MCF 10A (cell line): Measurements from ENCODE around the gene EIPR1. TPM values are rescaled to one million over a fixed set of nuclear protein-coding genes. Genes with fewer than 3 reads are reported as not detected.

Source experiments
- BruUV-seq: library from RNA; stranded (reverse); fragments of 400-500 nt; replicated peaks from 2 replicates; lab custom pipeline; 2021; lab: Mats Ljungman, UMichigan
- CTCF ChIA-PET: fragments of 300-600 bp; sonication (Branson Sonifier 250); formaldehyde crosslinking; extraction: SDS; loops from one replicate; lab custom pipeline; 2021; ENCODE audit warnings: antibody characterized with exemption, inconsistent platforms; lab: Yijun Ruan, JAX
- POLR2A ChIA-PET: fragments of 300-600, 350-650 bp; sonication (Branson Sonifier 250); formaldehyde crosslinking; extraction: SDS; loops from one replicate; lab custom pipeline; 2020; ENCODE audit warnings: antibody characterized with exemption, inconsistent platforms; lab: Yijun Ruan, JAX
- DNase-seq: peaks from one replicate; pipeline ENCODE4 v3.0.0-alpha.2; 2018; ENCODE audit not compliant: unreplicated experiment
- H3K27ac Mint-ChIP-seq: one replicate; pipeline ENCODE4 v1.8.0; 2022; ENCODE audit warnings: mild to moderate bottlenecking, low read depth, mixed read lengths; ENCODE audit not compliant: unreplicated experiment
- H3K27me3 Mint-ChIP-seq: one replicate; pipeline ENCODE4 v1.8.0; 2022; ENCODE audit warnings: mixed read lengths; ENCODE audit not compliant: insufficient read depth, unreplicated experiment
- H3K36me3 Mint-ChIP-seq: one replicate; pipeline ENCODE4 v1.8.0; 2022; ENCODE audit warnings: mild to moderate bottlenecking, moderate library complexity, mixed read lengths; ENCODE audit not compliant: insufficient read depth, unreplicated experiment
- H3K4me1 Mint-ChIP-seq: one replicate; pipeline ENCODE4 v1.8.0; 2022; ENCODE audit warnings: mixed read lengths; ENCODE audit not compliant: insufficient read depth, unreplicated experiment
- H3K4me3 Mint-ChIP-seq: one replicate; pipeline ENCODE4 v1.8.0; 2022; ENCODE audit warnings: mild to moderate bottlenecking, moderate library complexity, mixed read lengths; ENCODE audit not compliant: unreplicated experiment
- H3K9me3 Mint-ChIP-seq: one replicate; pipeline ENCODE4 v1.8.0; 2022; ENCODE audit warnings: mixed read lengths; ENCODE audit not compliant: unreplicated experiment
- intact Hi-C: fragments of 100-400 bp; cut with micrococcal nuclease; formaldehyde crosslinking; loops from 2 replicates; pipeline ENCODE4 v1.14.1; 2022
- total RNA-seq: library from RNA; stranded (reverse); gene quantifications from 2 replicates; pipeline ENCODE4 v1.2.3, GENCODE V29; 2022
- TF ChIP-seq, protein P1 (sequence below): fragments of 200-600 bp; IDR thresholded peaks from one replicate; pipeline ENCODE4 v1.8.0; 2022; ENCODE audit warnings: antibody characterized with exemption, mild to moderate bottlenecking; ENCODE audit not compliant: unreplicated experiment

The EIPR1 gene
- total RNA-seq, 1 experiment from 2014 or later, result 49.0 TPM

DNA sequence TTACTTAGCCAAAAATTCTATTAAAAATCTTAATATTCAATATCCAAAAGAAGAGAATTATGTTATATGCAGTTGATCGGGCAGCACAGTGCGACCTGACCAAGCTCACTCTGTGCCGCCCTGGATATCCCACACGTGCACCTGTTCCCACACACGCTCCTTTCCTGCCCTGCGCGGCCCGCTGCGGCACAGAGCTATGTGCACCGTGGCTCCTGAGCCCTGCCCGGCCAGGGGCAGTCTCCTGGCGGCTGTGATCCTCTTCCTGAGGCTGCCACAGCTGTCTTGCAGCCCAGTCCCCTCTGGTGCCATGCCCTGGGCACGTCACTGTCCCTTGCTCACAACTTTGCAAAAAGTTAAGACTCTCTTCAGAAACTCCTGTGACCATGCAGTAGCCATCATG, 31.2 kb upstream of the EIPR1 start:
- TF ChIP-seq, protein P1, sequence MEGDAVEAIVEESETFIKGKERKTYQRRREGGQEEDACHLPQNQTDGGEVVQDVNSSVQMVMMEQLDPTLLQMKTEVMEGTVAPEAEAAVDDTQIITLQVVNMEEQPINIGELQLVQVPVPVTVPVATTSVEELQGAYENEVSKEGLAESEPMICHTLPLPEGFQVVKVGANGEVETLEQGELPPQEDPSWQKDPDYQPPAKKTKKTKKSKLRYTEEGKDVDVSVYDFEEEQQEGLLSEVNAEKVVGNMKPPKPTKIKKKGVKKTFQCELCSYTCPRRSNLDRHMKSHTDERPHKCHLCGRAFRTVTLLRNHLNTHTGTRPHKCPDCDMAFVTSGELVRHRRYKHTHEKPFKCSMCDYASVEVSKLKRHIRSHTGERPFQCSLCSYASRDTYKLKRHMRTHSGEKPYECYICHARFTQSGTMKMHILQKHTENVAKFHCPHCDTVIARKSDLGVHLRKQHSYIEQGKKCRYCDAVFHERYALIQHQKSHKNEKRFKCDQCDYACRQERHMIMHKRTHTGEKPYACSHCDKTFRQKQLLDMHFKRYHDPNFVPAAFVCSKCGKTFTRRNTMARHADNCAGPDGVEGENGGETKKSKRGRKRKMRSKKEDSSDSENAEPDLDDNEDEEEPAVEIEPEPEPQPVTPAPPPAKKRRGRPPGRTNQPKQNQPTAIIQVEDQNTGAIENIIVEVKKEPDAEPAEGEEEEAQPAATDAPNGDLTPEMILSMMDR, result no peak
- H3K9me3 Mint-ChIP-seq, result no peaks in the 10 kb centered on the region
- BruUV-seq, result no TSS peak
- peaks cover 45% of the 10 kb centered on the region for H3K36me3 Mint-ChIP-seq
- DNase-seq, result no peak
- CTCF ChIA-PET, result interaction anchor here (0.7 to 1.5 kb wide), 2 partner anchors 15 to 92 kb away, joined by 3 to 8 read pairs; no protein-coding TSS in a partner anchor
- H3K27ac Mint-ChIP-seq, result no peak overlapping the region
- H3K4me3 Mint-ChIP-seq, result no peak overlapping the region
- intact Hi-C loops, result no loop called here
- POLR2A ChIA-PET, result no interaction called here
- H3K27me3 Mint-ChIP-seq, result no peaks in the 10 kb centered on the region
- no peaks in the 10 kb centered on the region for H3K4me1 Mint-ChIP-seq

DNA sequence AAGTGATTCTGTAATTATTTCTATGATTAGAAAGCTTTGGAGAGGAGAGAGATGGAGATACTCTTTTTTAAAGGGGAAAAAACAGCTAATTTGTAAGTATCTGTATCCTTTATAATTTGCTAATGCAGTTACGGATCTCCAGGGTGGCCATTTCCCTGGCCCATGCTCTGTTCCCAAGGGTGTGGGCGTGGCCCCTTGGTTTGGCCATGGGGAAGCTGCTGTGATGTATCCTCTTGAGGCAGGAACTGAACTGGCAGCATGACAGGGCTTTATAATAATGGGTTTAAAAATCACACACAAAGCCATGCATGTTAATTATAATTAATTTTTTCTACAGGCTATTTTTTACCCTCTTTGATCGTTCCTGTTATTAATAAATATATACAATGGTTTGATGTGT, 28.9 kb upstream of the EIPR1 start:
- no peaks in the 10 kb centered on the region for H3K27me3 Mint-ChIP-seq
- H3K36me3 Mint-ChIP-seq, result peaks cover 65% of the 10 kb centered on the region
- H3K9me3 Mint-ChIP-seq, result no peaks in the 10 kb centered on the region
- H3K4me1 Mint-ChIP-seq, result no peaks in the 10 kb centered on the region
- POLR2A ChIA-PET, result no interaction called here
- DNase-seq, result no peak
- no peak overlapping the region for H3K4me3 Mint-ChIP-seq
- intact Hi-C loops, result no loop called here
- CTCF ChIA-PET, result interaction anchor here (1.8 kb wide), 1 partner anchor 18 kb away, joined by 4 read pairs; no protein-coding TSS in a partner anchor
- H3K27ac Mint-ChIP-seq, result no peak overlapping the region
- TF ChIP-seq, protein P1, result no peak
- no TSS peak for BruUV-seq

DNA sequence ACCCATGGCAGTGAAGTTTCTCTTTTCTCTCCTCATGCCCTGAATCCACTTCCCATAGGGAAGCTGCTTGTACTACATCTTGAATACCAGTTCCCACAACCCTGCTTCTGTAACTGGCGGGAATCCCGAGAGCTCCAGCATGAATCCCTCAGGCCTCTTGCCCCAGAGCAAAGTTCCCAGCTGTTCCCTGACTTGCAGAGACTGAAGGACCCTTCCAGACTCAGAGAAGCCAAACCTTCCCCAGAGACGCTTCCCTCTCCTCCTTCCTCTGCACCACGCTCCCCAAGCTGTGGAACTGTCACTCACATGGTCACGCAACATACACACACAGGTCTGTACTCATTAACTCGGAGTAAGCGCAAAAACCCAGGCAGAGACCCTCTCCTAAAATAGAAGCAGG, 28.3 kb upstream of the EIPR1 start:
- peak overlapping the region; percentile 47 for H3K27ac Mint-ChIP-seq
- intact Hi-C loops, result no loop called here
- POLR2A ChIA-PET, result no interaction called here

DNA sequence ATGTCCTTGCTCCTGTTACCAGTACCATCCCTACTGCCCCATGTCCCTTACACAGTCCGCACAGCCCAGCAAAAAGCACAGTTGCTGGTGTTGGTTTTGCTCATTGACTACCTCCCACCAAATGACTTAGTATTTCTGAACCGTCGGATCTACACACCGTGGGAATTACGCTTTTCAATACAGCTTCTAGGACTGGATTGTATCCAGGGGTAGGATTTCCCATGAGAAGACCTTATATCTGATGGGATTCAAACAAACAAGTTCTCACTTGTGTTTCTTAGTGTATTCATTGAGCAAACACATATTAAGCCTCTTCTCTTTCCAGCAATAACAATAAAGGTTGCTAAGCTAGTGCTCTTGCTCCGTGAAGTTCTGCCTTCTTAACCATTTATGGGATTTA, 27.7 kb upstream of the EIPR1 start:
- intact Hi-C loops, result no loop called here
- DNase-seq, result no peak
- peaks cover 75% of the 10 kb centered on the region for H3K36me3 Mint-ChIP-seq
- no peaks in the 10 kb centered on the region for H3K27me3 Mint-ChIP-seq
- no peaks in the 10 kb centered on the region for H3K4me1 Mint-ChIP-seq
- TF ChIP-seq, protein P1, result no peak
- POLR2A ChIA-PET, result no interaction called here
- H3K9me3 Mint-ChIP-seq, result no peaks in the 10 kb centered on the region
- BruUV-seq, result no TSS peak
- H3K27ac Mint-ChIP-seq, result peak overlapping the region; percentile 47
- CTCF ChIA-PET, result interaction anchor here (0.6 to 1.8 kb wide), 3 partner anchors 17 to 1496 kb away, joined by 3 to 6 read pairs (median 4); no protein-coding TSS in a partner anchor
- no peak overlapping the region for H3K4me3 Mint-ChIP-seq

More for the DNA sequence above, 28.3 kb upstream of the EIPR1 start:
- TF ChIP-seq, protein P1, result no peak
- Mint-ChIP-seq H3K4me1 (no peaks in the 10 kb centered on the region), H3K27me3 (no peaks in the 10 kb centered on the region), H3K4me3 (no peak overlapping the region), H3K36me3 (peaks cover 71% of the 10 kb centered on the region), H3K9me3 (no peaks in the 10 kb centered on the region)
- DNase-seq, result no peak
- CTCF ChIA-PET, result interaction anchor here (1.5 to 1.8 kb wide), 2 partner anchors 16 to 18 kb away, joined by 4 to 6 read pairs; no protein-coding TSS in a partner anchor
- no TSS peak for BruUV-seq
